Measurements from ENCODE around the gene RPL26.
"Not testable (repeated sequence)": the region's sequence is repeated elsewhere in the genome, so short reads cannot be mapped to it uniquely, and the experiment has no call there.

RPL26 gene
- 93.8 to 287 (median 136) reads per million in 4 donors for total RNA-seq

DNA sequence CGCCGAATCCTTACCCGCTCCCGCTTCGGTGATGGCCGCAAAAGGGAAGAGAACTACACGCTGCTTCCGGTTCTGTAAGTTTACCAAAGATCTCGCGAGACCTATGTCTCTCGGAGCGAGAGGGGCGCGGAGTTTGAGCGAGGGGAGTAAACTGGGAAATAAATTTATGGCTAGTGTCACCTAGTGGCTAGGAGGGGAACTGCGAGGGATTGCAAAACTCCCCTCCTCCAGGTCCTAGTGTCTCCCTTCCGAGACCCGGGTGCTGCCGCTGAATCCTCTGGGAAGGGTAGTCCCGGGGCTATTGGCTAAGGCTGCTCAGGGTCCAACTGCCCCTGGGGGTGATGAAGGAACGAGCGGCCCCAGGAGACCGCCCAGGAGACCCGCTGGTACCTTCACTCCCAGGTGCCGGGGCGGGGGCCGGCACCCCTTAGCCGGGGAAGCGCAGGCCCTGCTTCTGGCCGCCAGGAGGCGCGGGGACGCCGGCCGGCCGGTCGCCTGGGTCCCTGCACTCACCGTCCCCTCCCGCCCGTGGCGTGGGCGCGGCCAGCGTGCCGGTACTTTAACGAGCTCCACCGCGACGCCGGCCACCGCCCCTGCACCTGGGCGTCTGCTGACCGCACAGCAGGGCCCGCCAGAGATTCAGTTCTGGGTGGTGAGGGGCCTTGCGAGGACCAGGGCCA, at the start of gene RPL26:
Gene RPL26, minus strand, starts transcription at position 51 of the 680 bp plus-strand sequence. CDS start 883 bp downstream, outside the sequence.
- peak; percentile 87 to 97 (median 92) for DNase-seq

GRCh38 chr17:8430966-8431365, 48.0 kb upstream of the RPL26 start:
- DNase-seq: no peak

DNA sequence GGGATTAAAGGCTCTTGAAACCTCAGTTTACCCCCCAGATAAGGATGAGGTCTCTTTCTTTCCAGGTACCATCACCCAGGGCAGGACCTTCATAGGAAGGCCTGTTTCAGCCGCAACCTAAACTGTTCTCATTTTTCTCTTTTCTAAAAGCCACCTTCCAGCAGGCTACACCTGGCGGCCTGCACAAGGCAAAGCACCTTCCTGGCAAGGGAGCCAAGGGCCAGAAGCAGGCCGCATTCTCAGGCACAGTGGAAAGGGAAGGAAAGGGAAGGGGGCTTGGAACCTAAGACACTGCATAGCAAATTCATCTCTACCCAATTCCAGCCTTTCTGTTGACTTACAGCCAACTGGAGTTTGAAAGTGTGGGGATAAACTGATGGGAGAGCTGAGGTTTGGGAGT, 43.8 kb upstream of the RPL26 start:
- DNase-seq: no peak

- no peak for DNase-seq
Measured at GRCh38 chr17:8426094-8426720, 43.2 kb upstream of the RPL26 start.

DNA sequence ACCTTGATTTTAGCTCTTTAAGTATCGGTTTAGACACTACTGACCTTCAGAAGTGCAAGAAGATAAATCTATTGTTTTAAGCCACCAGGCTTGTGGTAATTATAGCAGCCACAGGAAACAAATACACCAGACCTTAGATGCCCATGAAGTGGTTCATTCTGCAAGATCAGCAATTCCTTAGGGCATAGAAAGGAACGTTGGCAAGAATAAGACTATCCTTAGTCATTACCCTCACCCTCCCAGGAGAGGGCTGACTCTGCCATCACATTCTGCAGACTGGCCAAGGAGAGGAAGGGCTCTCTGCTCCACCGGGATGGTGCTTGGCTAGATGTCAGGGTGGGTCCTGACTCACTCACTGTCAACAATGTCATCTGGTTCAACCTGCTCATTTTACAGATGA, 38.6 kb upstream of the RPL26 start:
- no peak for DNase-seq

DNA sequence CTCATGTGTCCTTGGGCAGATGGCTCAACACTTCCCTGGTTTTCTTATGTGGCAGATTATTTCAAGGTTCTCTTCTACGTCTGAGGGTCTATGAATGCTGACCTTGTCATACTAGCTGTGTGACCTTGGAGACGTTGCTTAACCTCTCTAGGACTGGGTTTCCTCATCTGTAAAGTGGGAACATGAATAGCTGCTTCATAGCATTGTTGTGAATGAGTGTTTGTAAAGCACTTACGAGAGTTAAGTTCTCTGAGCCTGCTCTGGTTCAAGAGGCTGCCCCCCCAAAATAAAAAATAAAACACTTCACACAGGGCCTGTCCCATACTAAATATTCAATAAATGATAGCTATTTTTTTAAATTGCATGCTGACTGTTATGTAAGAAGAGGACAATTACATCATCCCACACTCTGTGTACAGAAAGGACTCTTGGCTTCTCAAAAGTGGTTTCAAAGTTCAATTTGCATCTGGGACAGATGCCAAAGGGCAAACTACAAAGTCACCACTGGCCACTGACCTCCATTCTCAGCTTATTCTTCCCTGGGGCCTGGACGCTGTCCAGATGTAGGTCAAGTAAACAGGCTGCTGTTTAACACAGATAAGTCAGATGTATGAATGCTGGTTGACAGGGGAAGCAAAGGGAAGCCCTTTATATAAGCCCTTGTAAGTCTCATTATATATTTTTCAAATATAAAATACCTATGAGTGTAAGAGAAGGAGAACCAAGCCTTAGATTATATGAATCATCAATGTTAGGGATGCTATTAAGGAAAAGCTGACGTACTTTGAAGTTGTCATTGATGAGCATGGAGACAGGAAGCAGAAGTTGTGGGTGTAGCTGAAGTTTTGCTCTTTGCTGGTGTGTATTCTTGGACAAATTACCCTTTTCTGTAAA, 37.3 kb upstream of the RPL26 start:
- no peak for DNase-seq

GRCh38 chr17:8419305-8419704, 36.3 kb upstream of the RPL26 start:
- DNase-seq: no peak

GRCh38 chr17:8418471-8418870, 35.5 kb upstream of the RPL26 start:
- no peak for DNase-seq

DNA sequence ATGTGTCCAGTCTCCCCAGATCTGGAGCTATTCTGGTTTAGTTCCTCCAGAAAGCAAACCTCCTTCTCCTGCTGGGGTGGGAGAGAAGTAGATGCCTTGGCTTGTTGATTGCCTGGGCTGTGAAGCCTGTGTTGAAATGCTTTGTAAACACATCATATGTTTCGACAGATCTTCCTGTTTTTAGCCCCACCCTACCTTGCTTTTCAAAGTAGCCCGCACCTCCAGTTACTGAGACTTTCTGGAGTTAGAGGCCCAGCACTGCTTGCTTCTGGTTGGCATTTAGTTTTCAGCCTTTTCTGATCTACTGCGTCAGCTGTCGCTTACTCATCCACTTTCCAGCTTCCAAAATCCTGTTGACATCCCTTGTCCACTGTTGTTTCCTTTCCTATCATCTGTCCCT, 34.8 kb upstream of the RPL26 start:
- no peak for DNase-seq

DNA sequence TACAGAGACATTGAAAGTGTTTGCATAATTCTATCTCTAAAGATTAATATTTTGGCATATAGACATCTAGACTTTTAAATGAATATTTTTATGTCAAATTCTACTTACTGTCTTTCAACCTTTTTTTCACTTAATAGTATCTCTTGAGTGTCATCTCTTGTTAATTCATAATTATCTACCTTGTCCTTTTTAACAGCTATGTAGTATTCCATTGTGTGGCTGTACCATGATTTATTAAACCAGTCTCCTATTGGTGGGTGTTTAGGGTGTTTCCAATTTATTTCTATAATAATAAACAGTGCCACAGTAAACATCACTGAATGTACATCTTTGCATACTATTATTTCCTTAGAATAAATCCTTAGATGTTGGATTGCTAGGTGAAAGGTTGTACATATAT, 30.9 kb upstream of the RPL26 start:
- no peak for DNase-seq

DNA sequence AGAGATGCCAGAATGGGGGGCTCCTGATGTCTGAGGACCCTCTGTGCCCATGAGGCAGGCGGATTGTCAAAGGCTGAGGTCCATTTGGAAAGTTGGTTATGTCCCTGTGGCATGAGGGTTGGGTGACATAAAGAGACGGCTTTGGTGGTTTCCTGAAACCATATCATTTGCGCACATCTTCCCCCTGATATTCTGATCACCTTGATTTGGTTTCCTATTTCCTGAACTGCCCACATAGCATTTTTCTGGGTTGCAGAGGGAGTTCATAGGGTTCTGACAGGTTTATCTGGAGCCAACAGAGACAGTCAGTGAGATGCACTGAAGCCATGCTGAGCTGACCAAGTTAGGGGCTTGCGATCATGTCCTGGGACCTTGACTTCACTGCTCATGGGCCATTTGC, 30.3 kb upstream of the RPL26 start:
- no peak for DNase-seq

DNA sequence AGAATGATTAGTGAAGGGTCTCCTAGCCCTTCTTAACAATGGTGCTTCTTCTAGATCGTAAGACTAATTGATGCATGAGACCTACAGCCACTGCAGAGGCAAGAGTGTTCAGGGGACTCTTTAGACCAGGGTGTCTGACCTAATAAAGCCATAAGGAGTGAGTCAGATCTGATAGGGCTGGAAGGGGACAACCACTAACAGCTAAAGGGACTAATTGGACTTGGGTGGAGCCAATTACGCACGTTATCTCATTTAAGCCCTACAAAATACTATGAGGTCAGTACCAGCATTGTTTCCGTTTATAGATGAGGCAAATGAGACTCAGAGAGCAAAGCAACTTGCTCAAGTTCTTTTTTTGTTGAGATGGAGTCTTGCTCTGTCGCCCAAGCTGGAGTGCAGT, 29.1 kb upstream of the RPL26 start:
- no peak for DNase-seq

DNA sequence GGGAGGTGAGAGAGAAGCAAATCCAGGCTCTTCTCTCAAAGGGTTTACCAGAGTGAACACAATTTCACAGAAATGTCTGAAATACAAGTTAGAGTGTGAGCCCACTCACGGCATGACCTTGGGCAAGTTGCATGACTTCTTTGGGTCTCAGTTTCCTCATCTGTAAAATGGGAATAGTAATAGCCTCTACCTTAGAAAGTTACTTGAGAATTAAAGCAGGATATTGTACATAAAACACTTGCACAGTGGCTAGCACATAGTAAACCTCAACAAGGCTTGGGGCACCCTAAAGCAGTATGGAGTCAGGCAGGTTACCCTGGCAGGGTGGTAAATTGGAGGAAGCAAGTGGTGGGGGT, 27.9 kb upstream of the RPL26 start:
- DNase-seq: no peak

DNA sequence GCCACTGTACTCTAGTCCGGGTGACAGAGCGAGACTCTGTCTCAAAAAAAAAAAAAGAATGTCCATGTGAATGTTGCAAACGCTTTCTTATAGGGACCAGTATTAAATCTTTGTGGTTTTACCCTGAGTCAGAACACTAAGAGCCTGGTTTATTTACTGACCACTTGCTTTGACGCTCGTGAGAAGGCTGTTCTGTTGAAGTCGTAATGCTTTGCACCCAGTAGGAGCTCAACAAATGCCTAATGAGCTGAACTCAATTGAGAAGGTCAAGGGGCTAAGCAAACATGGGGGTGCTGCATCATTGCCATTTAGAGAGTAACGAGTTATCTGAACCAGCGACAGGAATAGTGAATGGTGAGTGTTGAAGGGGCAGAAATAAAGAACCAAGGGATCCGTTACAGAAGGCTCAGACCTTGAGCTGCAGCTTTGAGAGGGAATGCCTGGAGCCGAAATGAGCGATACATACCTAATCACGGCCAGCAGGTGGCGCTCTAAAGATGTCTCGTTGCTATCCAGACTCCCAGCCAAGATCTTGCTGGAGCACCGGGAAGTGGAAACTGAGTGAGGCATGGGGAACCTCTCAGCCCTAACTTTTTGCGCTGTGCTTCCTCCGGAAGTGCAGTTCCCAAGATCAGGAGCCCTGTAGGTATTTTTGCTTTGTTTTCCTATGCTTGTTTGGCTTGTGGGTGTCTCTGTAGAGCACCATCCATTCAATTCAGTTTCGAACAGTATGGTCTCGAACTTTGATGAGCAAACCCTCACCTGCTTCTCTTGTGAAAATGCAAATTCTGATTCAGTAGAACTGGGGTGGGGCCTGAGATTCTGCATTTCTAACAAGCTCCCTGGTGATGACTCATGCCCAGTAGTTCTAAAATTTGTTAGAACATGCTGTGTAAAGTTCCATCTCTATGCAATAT, 27.2 kb upstream of the RPL26 start:
- peak; percentile 60 to 81 (median 66) for DNase-seq

- DNase-seq: no peak
Measured at GRCh38 chr17:8408371-8408770, 25.4 kb upstream of the RPL26 start.

- no peak for DNase-seq
Measured at GRCh38 chr17:8406174-8406573, 23.2 kb upstream of the RPL26 start.

DNA sequence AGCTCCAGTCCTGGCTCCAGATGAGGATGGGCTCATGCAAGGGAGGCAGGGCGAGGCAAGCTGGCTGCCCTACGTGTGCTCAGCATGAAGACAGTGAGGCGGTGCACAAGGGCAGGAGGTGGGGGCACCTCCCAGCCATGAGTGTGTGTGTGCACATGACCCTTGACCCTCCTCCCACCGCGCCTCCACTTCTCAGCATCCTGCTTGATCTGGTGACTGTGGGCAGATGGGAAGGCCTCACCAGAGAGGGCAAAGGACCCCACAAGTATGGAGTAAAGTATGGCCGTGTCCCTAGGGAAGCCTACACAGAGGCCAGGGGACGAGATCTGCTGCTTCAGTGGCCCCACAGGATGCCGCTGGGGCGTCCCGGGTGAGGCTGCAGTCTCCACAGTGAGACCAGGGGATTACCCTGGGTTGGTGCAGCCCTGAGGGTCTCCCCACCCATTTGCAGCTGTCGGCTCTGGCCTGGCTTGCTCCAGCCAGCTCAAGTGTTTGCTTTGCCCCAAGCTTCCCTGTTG, 22.6 kb upstream of the RPL26 start:
- DNase-seq: no peak

GRCh38 chr17:8402921-8403536, 20.0 kb upstream of the RPL26 start:
- DNase-seq: no peak

DNA sequence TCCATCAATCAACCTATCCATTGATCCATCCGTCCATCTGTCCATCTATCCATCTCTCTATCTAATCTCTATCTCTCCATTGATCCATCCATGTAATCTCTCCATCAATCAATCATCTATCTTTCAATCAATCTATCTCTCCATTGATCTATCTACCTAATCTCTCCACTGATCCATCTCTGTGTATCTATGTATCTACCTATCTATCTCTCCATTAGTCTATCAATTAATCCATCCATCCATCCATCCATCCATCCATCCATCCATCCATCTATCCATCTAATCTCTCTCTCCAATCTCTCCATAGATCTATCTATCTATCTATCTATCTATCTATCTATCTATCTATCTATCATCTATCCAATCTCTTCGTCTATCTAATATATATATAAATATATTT, 18.1 kb upstream of the RPL26 start:
- no peak for DNase-seq

DNA sequence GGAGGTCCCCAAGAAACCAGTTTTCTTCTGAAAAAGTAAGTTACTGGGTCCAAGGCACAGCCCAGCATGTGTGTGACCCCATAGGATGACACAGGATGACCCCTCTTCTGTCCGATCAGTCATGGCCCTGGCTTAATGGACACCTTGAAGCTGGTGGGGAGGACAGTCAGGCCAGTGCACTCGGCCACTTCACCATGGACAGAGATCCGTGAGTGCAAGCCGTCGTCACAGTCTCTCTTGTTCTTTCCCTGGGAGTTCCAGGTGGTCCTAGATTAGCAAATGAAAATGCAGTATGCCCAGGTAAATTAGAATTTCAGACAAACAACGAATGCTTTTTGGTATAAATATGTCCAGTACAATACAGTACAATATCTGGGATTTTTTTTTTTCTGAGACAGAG, 16.0 kb upstream of the RPL26 start:
- no peak for DNase-seq

DNA sequence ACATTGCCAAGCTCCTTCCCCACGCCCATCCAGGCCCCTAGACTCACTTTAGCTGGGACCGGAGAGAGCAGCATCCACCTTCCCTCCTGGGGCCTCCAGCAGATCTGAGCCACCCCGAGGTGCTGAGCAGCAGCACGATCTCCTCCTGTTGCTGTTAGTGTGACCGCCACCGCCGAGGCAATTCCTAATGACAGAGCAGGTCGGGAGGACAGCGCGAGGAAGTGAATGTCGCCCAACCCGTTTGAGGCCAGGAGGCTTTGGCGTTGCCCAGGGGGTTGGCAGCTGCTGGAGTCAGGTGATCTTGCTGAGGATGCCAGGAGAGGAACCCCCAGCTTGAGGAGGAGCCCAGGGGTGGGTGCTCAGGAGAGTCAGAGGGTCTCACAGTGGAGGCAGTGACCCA, 14.6 kb upstream of the RPL26 start, which contains the start of gene RNF222:
Gene RNF222, minus strand, starts transcription at position 192 of the 400 bp plus-strand sequence. CDS start 4,366 bp downstream, outside the sequence.
- no peak for DNase-seq

GRCh38 chr17:8394497-8394896, 11.5 kb upstream of the RPL26 start:
- DNase-seq: not testable (repeated sequence)
